GM21619 (cell line): ENCODE results near the gene ECT2.
"Not testable (repeated sequence)": the region's sequence is repeated elsewhere in the genome, so short reads cannot be mapped to it uniquely, and the experiment has no call there.

Source experiments
- ATAC-seq: cut with Tn5 transposase; IDR thresholded peaks from one replicate; pipeline ENCODE4 v1.9.1; 2021; ENCODE audit not compliant: unreplicated experiment

ECT2 gene

DNA sequence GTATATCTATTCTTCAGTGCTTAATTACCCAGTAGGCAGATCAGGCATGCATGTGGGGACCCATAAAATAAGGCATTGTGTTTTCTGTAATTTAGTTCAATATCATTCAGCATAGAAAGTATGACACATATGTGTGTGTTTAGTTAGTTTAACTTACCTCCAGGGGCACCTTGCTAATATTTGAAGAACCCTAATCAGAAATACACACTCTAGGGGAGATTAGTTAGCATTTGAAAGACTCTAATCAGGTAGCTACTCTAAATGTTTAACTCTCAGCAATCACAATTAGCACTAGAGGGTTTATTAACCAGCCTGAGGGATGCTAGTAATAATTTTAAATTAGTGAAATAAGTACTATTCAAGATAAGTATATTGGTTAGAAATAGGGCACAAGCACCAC, 104.5 kb downstream of the ECT2 start:
- no peak for ATAC-seq

DNA sequence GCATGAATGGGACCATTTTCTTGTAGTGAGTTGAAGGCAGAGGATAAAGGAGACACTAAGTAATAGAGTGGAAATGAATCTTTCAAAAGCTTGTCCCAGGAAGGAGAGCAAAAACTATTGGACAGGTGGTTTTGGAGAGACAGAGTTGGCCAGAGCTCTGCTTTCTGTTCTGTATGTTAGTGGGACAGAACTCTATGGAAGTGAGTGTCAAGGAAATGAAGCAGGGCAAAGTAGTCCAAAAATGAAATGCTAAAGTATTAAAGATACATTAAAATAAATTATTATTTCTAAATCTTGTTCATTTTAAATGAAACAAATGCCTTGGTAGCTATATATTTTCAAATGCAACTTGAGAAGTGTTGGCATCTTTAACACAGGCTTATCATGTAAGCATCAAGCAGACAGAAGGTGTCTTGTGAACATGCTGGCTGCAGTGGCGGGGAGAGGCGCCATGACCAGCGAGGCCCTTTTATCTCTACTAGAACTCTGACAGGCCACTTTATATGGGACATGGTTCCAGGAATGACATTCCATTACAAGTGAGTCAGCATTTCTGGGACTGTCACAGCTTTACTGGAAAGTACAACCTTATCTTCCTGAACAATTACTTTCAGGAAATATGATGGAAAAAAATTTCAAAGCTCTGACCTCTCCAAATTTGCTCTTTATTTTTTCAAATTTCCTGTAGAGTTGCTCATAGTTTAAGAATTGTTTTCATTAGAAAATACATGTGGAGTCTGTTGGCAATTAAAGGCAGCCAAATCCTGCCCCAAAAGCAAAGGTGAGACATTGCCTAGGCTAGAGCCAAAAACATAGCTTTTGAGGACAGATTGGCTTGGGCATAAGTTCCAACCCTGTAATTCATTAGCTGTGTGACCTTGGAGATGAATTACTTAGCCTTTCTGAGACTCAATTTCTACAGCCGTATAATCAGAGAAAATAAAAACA, 106.5 kb downstream of the ECT2 start:
- no peak for ATAC-seq

DNA sequence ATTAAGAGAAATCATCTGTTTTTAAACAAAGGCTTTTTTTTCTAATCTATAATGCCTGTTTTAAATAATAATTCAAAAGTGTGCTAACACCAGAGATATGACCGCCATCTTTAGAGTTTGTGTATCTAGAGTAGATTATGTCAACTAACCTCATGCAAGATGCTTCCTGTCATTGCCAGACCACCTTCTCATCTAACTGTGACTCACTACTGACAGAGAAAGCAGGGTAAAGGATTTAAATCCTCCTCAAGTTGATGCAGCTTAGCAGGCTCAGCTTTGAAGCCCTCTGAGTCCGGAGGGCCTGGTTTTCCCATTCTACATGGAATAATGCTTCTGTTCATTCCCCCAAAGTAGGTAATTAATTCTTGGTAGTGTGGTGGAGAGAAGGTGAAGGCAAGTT, 108.5 kb downstream of the ECT2 start:
- ATAC-seq: no peak

DNA sequence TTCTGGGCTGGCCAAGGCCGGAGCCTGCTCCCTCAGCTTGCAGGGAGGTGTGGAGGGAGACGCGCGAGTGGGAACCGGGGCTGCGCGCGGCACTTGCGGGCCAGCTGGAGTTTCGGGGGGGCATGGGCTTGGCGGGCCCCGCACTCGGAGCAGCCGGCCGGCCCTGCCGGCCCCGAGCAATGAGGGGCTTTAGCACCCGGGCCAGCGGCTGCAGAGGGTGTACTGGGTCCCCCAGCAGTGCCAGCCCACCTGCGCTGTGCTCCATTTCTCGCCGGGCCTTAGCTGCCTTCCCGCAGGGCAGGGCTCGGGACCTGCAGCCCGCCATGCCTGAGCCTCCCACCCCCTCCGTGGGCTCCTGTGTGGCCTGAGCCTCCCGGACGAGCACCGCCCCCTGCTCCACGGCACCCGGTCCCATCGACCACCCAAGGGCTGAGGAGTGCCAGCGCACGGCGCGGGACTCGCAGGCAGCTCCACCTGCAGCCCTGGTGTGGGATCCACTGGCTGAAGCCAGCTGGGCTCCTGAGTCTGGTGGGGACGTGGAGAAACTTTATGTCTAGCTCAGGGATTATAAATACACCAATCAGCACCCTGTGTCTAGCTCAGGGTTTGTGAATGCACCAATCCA, 116.3 kb downstream of the ECT2 start:
- not testable (repeated sequence) for ATAC-seq

DNA sequence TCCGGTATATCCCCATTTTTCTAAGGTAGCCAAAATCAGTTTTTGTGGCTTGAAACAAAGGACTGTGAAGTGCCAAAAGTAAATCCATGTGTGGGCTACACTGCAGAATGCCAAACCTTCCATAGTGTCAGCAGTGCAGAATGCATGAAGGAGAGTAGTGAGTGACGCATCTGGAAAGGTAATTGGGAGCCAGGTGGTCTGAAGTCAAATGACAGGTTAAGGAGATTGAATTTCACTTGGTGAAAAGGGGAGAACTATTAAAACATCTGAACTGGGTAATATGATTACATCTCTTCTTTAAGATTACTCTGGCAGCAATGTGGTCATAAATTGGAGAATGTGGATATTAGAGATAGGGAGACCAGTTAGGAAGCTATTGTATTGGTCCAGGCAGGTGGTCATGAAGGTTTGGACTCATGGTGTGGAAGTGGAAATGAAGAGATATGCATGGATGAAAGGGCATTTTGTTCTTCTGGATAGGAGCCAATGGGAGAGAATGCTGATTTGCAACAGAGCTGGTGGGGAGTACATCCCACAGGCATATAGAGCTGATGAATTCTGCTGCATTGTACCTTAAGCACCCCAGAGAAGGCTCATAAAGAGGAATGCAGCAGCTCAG, 118.2 kb downstream of the ECT2 start:
- no peak for ATAC-seq

DNA sequence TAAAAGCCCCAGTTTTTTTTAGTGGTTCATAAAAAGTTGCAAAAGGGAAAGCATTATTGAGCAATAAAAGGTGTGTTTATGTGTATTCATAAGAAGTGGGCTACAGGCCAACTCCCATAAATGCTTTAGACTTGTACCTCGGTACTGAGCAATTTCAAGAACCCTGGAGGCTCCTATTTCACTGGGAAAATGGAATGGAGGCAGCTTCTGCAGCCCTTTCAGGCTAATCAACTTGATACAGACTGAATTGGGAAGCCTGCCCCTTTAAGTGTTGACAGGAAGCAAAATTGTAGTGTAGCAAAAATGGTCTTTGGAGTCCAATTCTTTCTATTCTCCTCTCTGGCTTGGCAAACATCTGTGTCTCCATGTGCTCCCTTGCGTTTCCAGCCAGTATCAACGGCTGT, 118.8 kb downstream of the ECT2 start:
- ATAC-seq: no peak

DNA sequence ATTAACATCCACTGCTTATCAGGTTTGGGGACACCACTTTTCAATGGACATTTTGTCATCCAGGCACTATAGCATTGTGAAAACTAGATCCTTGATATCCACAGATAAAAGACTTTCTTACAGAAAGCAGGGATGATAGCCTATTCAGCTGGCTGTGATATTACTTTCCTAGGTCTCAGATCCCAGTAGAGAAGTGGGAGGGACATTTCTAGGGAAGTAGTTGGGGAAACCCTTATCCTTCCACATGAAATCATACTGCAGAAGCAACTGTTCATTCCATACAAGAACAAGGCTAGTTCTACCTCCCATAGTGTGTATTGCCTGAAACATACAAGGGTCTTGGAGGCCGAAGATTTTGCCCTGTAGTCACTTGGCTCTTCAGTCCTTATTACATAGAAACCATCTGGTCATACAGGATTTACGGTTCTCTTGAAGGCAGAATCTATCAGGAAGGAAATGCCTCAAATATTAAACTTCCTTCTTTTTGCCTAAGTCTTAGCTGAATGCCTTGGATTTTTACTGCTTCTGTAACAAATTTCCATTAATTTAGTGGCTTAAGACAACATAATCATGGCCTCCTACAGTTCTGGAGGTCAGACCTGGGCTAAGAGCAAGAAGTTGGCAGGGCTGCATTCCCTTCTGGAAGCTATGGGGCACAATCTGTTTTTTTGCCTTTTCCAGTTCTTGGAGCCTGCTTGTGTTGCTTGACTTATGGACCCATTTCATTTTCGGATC, 119.4 kb downstream of the ECT2 start:
- no peak for ATAC-seq
